HG03521 (cell line): ENCODE results near the gene CLMP.
A peak's percentile ranks its signal among the peaks of the same experiment; 100 is the strongest.
"Not testable (repeated sequence)": the region's sequence is repeated elsewhere in the genome, so short reads cannot be mapped to it uniquely, and the experiment has no call there.

Experiments used
- ATAC-seq: cut with Tn5 transposase; IDR thresholded peaks from one replicate; pipeline ENCODE4 v1.9.1; 2021; ENCODE audit warnings: mild to moderate bottlenecking, moderate library complexity; ENCODE audit not compliant: unreplicated experiment

CLMP gene

DNA sequence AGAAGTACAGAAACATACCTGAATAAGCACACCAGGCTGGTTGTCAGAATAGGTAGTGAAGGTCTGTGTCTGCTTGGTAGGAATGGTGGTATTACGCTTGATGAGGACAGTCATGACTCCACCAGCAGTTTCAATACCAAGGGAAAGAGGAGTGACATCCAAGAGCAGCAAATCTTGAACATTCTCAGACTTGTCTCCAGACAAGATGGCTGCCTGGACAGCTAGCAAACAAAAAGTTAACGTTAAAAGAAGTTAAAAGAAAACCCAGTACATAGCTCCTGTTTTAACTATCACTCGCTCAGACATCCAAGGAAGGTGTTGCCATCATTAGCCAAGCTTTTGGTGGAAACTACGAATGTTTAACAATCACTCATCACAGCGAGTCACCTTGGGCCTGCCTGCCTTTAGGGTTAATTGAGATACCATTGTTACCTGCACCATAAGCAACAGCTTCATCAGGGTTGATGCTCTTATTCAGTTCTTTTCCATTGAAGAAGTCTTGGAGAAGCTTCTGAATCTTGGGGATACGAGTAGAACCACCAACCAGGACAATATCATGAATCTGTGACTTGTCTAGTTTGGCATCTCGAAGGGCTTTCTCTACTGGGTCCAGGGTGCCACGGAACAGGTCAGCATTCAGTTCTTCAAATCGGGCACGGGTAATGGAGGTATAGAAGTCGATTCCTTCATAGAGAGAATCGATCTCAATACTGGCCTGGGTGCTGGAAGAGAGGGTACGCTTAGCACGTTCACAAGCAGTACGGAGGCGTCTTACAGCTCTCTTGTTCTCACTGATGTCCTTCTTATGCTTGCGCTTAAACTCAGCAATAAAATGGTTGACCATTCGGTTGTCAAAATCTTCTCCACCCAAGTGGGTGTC is 135.8 kb downstream of the CLMP start:
- not testable (repeated sequence) for ATAC-seq

GRCh38 chr11:123057661-123058305 is 137.3 kb downstream of the CLMP start:
- no peak for ATAC-seq

GRCh38 chr11:123056835-123057491 is 138.1 kb downstream of the CLMP start:
- ATAC-seq = no peak

DNA sequence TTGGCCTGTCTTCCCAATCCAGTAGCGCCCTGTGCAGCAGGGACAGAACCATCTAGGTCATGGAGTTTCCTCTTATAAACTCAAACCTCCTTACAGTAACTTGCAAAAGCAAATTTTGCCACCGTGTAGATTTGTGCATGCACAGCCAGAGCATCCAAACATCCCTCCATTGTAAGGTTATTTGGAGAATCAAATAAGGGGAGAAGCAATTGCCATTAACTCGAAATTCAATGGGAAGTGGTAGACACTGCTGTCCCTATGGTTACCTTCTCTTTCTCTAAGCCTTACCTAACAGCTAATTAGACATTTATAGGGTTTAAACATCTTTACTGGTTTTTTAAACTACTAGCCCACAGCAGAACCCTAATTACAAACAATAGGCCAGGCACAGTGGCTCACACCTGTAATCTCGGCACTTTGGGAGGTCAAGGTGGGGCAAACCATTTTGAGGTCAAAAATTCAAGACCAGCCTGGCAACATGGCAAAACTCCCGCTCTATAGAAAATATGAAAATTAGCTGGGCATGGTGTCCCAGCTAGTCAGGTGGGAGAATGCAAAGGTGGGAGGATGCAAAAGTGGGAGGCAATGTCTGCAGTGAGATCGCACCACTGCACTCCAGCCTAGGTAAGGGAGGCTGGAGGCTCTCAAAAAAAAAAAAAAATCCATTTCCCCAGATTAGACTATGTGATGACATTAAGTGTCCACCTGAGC is 139.7 kb downstream of the CLMP start:
- no peak for ATAC-seq

DNA sequence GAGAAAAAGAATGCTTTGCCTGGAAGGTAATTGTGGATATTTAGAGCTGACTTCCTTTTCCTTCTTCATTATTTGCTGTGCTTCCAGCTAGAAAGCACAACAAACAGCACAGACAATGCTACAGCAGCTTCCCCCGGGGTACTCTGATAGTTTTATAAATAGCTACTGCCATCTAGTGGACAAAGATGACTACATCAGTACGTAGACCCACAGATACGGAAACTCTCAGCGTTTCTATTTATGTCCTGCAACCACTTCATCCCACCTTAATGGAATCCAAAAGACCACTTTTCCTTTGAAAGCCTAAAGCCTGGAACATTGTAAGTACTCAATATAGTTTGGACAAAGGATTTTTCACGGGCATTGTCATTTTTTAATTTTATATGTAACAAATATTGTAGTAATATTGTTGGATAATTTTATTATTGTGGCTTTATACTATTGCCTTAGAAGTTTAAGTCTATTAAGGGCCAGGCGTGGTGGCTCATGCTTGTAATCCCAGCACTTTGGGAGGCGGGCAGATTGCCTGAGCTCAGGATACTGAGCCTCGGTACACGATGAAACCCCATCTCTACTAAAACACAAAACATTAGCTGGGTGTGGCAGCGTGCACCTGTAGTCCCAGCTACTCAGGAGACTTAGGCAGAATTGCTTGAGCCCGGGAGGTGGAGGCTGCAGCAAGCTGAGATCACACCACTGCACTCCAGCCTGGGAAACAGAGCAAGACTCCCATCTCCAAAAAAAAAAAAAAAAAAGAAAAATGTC is 140.6 kb downstream of the CLMP start:
- peak; percentile 72 for ATAC-seq

- no peak for ATAC-seq
These were observed 141.9 kb downstream of the CLMP start for GRCh38 chr11:123052901-123053721.

DNA sequence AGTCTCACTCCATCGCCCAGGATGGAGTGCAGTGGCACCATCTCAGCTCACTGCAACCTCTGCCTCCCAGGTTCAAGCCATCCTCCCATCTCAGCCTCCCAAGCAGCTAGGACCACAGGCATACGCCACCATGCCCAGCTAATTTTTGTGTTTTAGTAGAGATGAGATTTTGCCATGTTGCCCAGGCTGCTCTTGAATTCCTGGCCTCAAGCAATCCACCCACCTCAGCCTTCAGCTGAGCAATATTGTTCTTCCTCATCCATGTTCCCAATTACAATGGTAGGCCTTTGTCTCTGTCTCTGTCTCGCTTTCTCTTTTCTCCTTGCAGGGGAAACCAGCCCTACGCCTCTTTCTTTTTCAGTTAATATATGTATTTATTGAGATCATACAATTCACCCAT is 143.4 kb downstream of the CLMP start:
- ATAC-seq = no peak

DNA sequence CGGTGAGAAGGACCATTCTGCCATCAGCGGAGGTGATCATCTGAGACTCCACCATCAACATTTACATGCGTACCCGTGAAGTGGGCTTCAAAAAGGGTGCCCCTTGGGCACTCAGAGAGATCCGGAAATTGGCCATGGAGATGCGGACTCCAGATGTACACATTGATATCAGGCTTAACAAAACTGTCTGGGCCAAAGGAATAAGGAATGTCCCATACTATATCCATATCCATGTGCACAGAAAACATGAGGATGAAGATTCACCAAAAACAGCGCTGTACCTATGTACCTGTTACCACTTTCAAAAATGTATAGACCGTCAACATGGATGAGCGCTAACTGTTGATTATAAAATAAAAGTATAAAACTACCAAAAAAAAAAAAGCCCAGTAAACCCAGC is 143.9 kb downstream of the CLMP start:
- no peak for ATAC-seq

DNA sequence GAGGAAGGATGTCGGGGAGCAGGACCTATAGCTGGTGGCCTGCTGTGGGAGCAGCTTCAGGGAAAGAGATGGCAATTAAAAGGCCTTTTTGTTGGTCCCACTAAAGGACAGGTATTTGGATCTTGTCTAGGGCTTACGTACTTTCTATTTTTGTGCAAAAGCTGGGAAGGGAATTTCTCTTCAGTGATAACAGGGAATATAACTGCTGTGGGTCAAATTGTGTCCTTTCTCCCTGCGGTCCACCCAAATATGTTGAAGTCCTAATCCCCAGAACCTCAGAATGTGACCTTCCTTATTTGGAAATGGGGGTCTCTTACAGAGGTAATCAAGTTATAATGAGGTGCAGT is 147.1 kb downstream of the CLMP start:
- no peak for ATAC-seq

GRCh38 chr11:123047266-123047946 is 147.6 kb downstream of the CLMP start:
- ATAC-seq = no peak

DNA sequence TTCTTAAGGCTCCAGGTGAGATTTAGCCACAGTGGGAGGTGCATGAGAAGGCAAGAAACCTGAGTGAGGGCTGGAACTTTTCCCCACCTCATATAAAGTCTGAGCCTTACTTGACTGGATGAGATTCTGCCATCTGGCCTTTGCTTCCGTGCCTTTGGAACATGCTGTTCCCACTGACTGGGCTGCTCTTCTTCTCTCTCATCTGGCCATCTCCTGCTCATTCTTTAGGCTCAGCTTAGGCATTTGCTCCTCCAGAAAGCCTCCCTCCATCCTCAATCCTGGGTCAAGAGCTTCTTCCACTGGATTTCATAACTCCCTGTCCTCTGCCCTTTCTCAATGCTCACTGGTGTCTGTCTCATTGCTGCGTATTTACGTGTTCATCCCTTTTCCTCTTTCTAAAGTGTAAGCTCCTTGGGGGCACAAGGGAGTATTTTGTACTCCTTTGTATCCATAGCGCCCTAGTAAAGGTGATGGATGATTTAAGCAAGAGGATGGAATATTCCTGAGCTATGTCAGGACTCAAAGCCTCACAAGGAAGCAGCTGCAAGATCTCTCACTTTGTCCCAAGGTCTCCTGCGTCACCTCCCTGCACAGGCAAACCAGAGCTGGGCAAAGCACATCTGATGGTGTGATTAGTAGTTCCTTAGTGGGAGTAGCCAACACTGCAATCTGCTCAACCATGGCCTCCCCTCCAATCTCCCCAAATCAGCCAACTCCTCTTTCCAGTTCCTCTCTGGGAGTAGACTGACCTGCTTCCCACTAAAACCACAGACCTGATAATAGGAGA is 148.4 kb downstream of the CLMP start:
- no peak for ATAC-seq

- no peak for ATAC-seq
These were observed 149.9 kb downstream of the CLMP start for GRCh38 chr11:123045101-123045500.

DNA sequence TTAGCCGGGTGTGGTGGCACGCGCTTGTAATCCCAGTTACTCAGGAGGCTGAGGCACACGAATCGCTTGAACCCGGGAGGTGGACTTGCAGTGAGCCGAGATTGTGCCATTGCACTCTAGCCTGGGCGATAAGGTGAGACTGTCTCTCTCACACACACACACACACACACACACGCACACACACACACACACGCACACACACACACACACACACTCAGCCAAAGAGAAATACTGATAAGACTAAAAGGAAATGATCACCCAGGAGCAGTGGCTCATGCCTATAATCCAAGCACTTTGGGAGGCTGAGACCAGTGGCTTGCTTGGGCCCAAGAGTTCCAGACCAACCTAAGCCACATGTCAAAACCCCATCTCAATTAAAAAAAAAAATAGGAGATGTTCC is 153.9 kb downstream of the CLMP start:
- ATAC-seq = no peak

DNA sequence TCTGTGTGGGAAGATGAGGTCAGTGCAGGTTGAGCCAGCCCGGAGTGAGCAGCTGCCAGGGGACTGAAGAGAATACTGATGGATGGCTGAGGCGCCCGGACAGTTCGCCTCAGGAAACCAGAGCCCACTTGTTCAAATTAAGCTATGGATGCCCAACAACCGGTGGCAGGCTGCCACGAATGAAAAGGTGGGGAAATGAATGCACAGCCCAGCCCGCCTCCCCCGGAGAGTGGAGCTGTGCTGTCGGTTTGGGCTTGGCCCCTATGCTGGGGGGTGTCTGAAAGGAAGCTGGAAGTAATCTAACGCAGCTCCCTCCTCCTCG is 155.0 kb downstream of the CLMP start:
- no peak for ATAC-seq

- no peak for ATAC-seq
These were observed 159.2 kb downstream of the CLMP start for GRCh38 chr11:123035831-123036230.

DNA sequence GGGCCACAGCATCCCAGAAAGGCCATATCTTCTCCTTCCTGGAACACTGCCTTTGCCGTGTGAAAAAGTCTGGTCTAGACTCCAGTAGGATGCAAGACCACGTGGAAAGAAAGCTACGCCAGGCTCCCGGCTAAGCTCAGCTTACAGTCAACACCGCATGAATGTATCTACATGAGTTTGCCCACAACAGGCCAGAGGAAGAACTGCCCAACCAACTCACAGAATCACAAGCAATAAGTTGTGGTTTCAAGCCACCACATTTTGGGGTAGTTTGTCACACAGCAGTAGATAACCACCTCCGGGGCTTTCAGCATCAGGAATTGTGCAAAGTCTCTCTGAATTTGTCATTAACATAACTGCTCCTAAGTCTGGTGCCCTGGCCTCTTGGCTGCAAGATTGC is 160.5 kb downstream of the CLMP start:
- no peak for ATAC-seq

DNA sequence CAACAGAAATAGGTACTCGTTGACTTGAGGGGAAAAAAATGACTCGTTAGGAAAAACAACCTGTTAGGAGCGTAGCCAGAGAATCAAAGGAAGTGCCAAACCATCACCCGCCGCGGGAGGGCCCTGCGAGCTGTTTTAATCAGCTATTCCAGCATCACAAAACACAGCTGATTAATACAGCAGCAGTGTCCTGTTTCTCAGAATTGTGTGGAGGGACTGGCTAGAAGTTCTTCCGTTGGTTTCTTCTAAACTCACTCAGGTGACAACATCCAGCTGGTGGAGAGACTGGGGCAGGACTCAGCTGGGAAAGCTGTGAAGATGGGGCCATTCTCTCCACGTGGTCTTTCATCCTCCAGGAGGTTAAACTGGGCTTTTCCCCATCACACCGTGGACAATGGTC is 161.2 kb downstream of the CLMP start:
- no peak for ATAC-seq

- ATAC-seq = no peak
These were observed 164.5 kb downstream of the CLMP start for GRCh38 chr11:123030517-123030916.

DNA sequence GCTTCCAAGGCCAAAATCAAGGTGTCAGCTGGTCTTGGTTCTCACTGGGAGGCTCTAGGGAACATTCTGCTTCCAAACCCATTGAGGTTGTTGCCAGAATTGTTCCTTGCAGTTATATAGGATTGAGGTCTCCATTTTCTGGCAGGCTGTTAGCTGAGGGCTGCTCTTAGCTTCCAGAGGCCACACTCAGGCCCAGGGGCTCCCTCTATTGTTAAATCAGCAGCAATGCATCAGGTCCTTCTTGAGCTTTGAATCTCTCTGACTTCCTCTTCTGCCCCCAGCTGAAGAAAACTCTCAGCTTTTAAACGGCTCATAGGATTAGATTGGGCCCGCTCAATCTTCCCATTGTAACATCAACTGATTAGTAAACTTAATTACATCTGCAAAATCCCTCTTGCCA is 174.1 kb downstream of the CLMP start:
- ATAC-seq = no peak
